GM19328 (cell line): ENCODE data around the gene RNF41.
"Not testable (repeated sequence)": the region's sequence is repeated elsewhere in the genome, so short reads cannot be mapped to it uniquely, and the experiment has no call there.

Experiments used
- ATAC-seq: cut with Tn5 transposase; IDR thresholded peaks from one replicate; pipeline ENCODE4 v1.9.1; 2021; ENCODE audit warnings: mild to moderate bottlenecking, moderate library complexity; ENCODE audit not compliant: unreplicated experiment

The RNF41 gene

GRCh38 chr12:56221757-56222530, at the start of gene RNF41:
RNF41 (minus strand) TSS chr12:56221922; CDS start chr12:56214047, 7,875 bp downstream.
- ATAC-seq = peak; percentile 72

GRCh38 chr12:56271031-56271430, 49.3 kb upstream of the RNF41 start:
- no peak for ATAC-seq

- ATAC-seq = peak; percentile 11
These were observed 45.8 kb upstream of the RNF41 start for GRCh38 chr12:56267443-56268071.

- peak; percentile 85 for ATAC-seq
These were observed 45.1 kb upstream of the RNF41 start, which contains the start of gene COQ10A for GRCh38 chr12:56266693-56267442. COQ10A (plus strand) TSS chr12:56266942; CDS start chr12:56267119, 177 bp downstream.

DNA sequence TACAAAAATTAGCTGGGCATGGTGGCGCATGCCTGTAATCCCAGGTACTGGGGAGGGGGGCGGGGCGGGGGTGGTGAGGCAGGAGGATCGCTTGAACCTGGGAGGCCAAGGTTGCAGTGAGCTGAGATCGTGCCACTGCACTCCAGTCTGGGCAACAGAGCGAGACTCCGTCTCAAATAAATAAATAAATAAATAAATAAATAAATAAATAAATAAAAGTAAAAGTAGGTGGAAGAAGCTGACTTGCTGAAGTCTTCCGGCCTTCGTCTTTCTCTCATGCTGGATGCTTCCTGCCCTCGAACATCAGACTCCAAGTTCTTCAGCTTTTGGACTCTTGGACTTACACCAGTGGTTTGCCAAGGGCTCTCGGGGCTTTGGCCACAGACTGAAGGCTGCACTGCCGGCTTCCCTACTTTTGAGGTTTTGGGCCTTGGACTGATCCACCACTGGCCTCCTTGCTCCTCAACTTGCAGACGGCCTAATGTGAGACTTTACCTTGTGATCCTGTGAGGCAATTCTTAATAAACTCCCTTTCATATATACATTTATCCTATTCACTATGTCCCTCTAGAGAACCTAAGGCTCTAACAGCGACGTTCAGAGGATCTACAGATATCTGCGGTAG, 44.5 kb upstream of the RNF41 start:
- ATAC-seq = not testable (repeated sequence)

DNA sequence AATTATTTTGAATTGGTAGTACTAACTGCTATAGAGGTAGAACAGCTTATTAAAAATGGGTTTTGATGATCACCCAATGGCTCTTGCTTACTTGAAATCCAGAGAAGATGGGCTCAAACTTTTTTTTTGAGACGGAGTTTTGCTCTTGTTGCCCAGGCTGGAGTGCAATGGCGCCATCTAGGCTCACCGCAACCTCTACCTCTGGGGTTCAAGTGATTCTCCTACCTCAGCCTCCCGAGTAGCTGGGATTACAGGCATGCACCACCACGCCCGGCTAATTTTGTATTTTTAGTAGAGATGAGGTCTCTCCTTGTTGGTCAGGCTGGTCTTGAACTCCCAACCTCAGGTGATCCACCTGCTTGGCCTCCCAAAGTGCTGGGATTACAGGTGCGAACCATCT, 41.2 kb upstream of the RNF41 start:
- ATAC-seq = not testable (repeated sequence)

GRCh38 chr12:56261503-56262232, 39.9 kb upstream of the RNF41 start:
- ATAC-seq = no peak

DNA sequence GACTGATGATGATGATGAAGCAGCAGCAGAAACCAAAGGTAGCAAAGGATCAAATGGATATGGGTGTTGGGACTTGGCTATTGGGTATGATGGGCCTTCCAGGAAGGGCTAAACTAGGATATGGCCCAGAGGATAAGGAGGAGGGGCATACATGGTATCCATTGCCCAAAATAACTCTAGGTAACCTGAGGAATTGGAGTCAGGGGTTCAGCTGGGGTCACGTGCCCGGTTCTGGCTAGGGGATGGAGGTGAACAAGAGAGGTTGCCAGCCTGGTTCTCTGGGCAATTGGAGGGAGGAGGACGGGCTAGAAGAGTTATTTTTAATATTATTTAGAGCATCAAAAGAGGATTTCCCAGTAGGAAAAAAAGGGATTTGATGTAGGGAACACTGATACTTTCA, 39.2 kb upstream of the RNF41 start:
- no peak for ATAC-seq

DNA sequence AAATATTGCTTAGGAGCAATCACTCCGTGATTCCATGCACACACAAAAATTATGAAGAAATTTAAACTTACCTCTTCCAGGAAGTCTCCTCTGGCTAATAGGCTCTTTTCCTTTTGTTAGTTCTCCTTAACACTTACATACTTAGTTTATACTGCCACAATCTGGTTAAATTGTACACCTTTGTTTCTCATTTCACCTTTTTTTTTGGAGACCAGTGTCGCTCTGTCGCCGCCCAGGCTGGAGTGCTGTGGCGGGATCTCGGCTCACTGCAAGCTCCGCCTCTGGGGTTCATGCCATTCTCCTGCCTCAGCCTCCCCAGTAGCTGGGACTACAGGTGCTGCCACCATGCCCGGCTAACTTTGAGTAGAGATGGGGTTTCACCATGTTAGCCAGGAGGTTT, 38.7 kb upstream of the RNF41 start:
- ATAC-seq = no peak

DNA sequence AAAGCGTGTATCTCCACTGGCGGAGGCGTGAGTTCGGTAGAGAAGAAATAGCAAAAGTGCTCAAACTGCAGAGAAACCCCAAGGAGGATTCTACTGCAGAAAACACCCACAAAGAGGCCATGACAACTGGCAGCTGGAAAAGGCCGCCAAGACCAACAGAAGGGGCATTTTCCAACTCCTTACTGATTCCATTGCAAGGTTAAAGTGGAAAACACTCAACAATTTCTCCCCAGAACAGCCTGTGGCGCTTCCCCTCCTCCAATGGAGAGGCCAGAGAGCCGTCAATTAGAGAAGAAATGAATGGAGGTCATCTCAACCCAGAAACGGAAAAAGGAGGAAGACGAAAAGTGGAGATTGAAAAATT, 37.1 kb upstream of the RNF41 start:
- ATAC-seq = no peak

- peak; percentile 92 for ATAC-seq
These were observed 36.5 kb upstream of the RNF41 start, which contains the start of gene ANKRD52 for GRCh38 chr12:56258068-56258819. ANKRD52 (minus strand) TSS chr12:56258384; CDS start chr12:56258269, 115 bp downstream.

DNA sequence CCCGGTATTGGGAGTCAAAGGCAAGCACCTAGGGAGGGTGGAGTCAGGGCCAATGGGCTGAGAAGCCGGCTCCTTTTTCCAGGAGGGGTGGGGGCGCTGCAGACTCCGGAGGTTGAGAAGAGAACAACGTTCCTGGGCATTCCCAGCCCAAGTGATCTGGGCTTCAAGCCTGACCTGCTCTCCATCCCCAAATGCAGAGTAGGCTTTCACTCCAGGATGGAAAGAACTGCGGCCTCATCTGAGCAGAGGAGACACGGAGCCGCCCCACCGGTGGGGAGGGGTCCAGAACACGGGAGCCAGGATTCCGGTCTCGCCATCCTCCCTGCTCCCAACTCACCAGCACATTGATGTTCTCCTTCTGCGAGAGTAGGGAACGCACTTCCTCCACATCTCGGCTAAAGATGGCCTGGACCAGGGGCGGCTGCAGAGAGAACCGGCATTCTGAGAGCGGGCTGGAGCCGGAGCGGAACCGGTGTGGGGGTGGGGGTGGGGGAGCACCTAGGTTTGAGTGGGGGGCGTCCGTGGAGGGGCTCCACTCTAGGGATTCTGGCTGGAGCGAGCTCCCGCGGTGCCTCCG, 35.9 kb upstream of the RNF41 start:
- peak; percentile 15 for ATAC-seq

GRCh38 chr12:56257071-56257470, 35.3 kb upstream of the RNF41 start:
- ATAC-seq = no peak

GRCh38 chr12:56256326-56256960, 34.7 kb upstream of the RNF41 start:
- ATAC-seq = no peak

DNA sequence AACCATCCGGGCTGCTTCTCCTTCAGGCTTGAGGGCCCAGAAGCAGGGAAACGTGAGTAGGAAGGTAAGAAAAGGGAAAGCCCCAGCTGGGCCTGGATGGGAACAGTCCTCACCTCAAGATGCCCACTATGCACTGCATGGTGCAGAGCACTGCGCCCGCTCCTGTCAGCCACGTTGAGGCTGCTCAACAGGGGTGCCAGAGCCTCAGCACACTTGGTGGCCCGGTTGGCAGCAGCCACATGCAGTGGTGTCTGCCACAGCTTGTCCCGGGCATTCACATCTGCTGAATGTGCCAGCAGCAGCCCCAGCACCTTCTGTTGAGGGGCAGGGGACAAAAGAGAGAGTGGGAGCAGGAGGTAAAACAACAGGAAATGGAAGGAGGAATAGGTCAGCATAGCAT, 33.9 kb upstream of the RNF41 start:
- ATAC-seq = no peak

- no peak for ATAC-seq
These were observed 31.4 kb upstream of the RNF41 start for GRCh38 chr12:56253091-56253490.

DNA sequence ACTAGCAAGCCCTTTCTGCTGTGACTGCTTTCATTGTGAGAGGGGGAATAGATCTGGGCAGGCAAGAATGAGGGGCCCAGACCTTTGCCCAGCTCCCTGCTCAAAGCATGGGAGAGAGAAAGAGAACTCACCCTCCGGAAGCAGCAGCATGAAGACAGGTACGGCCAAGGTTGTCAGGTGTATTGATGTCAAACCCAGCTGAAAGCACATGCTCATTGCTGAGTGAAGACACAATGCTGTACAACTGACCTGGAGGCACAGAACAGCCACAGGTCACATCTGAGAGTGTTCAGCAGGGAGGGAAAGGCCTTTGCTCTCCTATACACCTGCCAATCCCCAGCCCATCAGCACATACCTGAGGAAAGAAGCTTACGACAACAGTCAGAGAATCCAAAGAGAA, 30.9 kb upstream of the RNF41 start:
- ATAC-seq = no peak

- ATAC-seq = no peak
These were observed 27.0 kb upstream of the RNF41 start for GRCh38 chr12:56248711-56249110.

- ATAC-seq = no peak
These were observed 26.2 kb upstream of the RNF41 start for GRCh38 chr12:56247923-56248322.
